ENCODE results near the gene SNX6.
"Not testable (repeated sequence)": the region's sequence is repeated elsewhere in the genome, so short reads cannot be mapped to it uniquely, and the experiment has no call there.

Gene SNX6

GRCh38 chr14:34629657-34630529, at the start of gene SNX6:
Gene SNX6, minus strand, starts transcription at chr14:34630148. Its CDS starts 32 bp downstream, at chr14:34630116.
- DNase-seq: peak; percentile 69

GRCh38 chr14:34678735-34679134, 48.8 kb upstream of the SNX6 start:
- no peak for DNase-seq

- DNase-seq: no peak
These were observed 48.4 kb upstream of the SNX6 start for GRCh38 chr14:34678306-34678705.

GRCh38 chr14:34676516-34677211, 46.7 kb upstream of the SNX6 start:
- DNase-seq: no peak

GRCh38 chr14:34673702-34674101, 43.8 kb upstream of the SNX6 start:
- no peak for DNase-seq

GRCh38 chr14:34671716-34672115, 41.8 kb upstream of the SNX6 start:
- no peak for DNase-seq

- no peak for DNase-seq
These were observed 38.2 kb upstream of the SNX6 start for GRCh38 chr14:34668111-34668510.

GRCh38 chr14:34667007-34667406, 37.1 kb upstream of the SNX6 start:
- no peak for DNase-seq

- no peak for DNase-seq
These were observed 36.0 kb upstream of the SNX6 start for GRCh38 chr14:34665785-34666435.

- no peak for DNase-seq
These were observed 32.7 kb upstream of the SNX6 start for GRCh38 chr14:34662561-34663088.

GRCh38 chr14:34660796-34661195, 30.8 kb upstream of the SNX6 start:
- DNase-seq: no peak

- DNase-seq: no peak
These were observed 26.0 kb upstream of the SNX6 start for GRCh38 chr14:34655959-34656358.

GRCh38 chr14:34653073-34653472, 23.1 kb upstream of the SNX6 start:
- DNase-seq: not testable (repeated sequence)

GRCh38 chr14:34652348-34652747, 22.4 kb upstream of the SNX6 start:
- not testable (repeated sequence) for DNase-seq

- DNase-seq: no peak
These were observed 21.0 kb upstream of the SNX6 start for GRCh38 chr14:34650786-34651584.

GRCh38 chr14:34650006-34650405, 20.1 kb upstream of the SNX6 start:
- DNase-seq: not testable (repeated sequence)

GRCh38 chr14:34649344-34649743, 19.4 kb upstream of the SNX6 start:
- no peak for DNase-seq

- DNase-seq: no peak
These were observed 16.8 kb upstream of the SNX6 start for GRCh38 chr14:34646570-34647255.

- DNase-seq: no peak
These were observed 13.4 kb upstream of the SNX6 start for GRCh38 chr14:34643361-34643760.

GRCh38 chr14:34642595-34642994, 12.6 kb upstream of the SNX6 start:
- no peak for DNase-seq

GRCh38 chr14:34640826-34641225, 10.9 kb upstream of the SNX6 start:
- DNase-seq: no peak

GRCh38 chr14:34634360-34634771, 4.4 kb upstream of the SNX6 start:
- DNase-seq: not testable (repeated sequence)

Measured in cortex of kidney (tissue), 1 donor.